Activated CD4-positive, alpha-beta memory T cell treated with anti-CD3 and anti-CD28 coated beads for 36 hours (primary cell): ENCODE results near the gene ZNF652. TPM values are rescaled to one million over a fixed set of nuclear protein-coding genes. Genes with fewer than 3 reads are reported as not detected.
"Not testable (repeated sequence)": the region's sequence is repeated elsewhere in the genome, so short reads cannot be mapped to it uniquely, and the experiment has no call there.

Source experiments
- CTCF ChIA-PET: fragments of 350-600 bp; sonication (Branson Sonifier 250); formaldehyde crosslinking; loops from one replicate; lab custom pipeline; 2021; ENCODE audit warnings: antibody characterized with exemption, inconsistent platforms; lab: Charles Lee
- POLR2A ChIA-PET: fragments of 350-600 bp; sonication (Branson Sonifier 250); formaldehyde crosslinking; loops from one replicate; lab custom pipeline; 2021; ENCODE audit warnings: antibody characterized with exemption; lab: Charles Lee
- DNase-seq: peaks from one replicate; pipeline ENCODE4 v3.0.0-alpha.2; 2020
- H3K27ac Mint-ChIP-seq: one replicate; pipeline ENCODE4 v1.8.0; 2021; ENCODE audit warnings: mixed read lengths
- H3K27me3 Mint-ChIP-seq: one replicate; pipeline ENCODE4 v1.8.0; 2021; ENCODE audit warnings: mixed read lengths
- H3K36me3 Mint-ChIP-seq: one replicate; pipeline ENCODE4 v1.8.0; 2021; ENCODE audit warnings: mixed read lengths
- H3K4me1 Mint-ChIP-seq: one replicate; pipeline ENCODE4 v1.8.0; 2021; ENCODE audit warnings: low read depth, mixed read lengths
- H3K4me3 Mint-ChIP-seq: one replicate; pipeline ENCODE4 v1.8.0; 2021; ENCODE audit warnings: mild to moderate bottlenecking, mixed read lengths
- H3K9me3 Mint-ChIP-seq: one replicate; pipeline ENCODE4 v1.8.0; 2021; ENCODE audit warnings: mixed read lengths
- intact Hi-C: fragments of 100-400 bp; cut with micrococcal nuclease; formaldehyde crosslinking; loops from one replicate; pipeline ENCODE4 v1.15.1; 2023
- total RNA-seq, 2 experiments: library from RNA; stranded (reverse); gene quantifications; one replicate each; pipeline ENCODE4 v1.2.3, GENCODE V29; 2021

ZNF652 gene
- total RNA-seq, 2 experiments from 2014 or later: 5.7 to 7.2 TPM

DNA sequence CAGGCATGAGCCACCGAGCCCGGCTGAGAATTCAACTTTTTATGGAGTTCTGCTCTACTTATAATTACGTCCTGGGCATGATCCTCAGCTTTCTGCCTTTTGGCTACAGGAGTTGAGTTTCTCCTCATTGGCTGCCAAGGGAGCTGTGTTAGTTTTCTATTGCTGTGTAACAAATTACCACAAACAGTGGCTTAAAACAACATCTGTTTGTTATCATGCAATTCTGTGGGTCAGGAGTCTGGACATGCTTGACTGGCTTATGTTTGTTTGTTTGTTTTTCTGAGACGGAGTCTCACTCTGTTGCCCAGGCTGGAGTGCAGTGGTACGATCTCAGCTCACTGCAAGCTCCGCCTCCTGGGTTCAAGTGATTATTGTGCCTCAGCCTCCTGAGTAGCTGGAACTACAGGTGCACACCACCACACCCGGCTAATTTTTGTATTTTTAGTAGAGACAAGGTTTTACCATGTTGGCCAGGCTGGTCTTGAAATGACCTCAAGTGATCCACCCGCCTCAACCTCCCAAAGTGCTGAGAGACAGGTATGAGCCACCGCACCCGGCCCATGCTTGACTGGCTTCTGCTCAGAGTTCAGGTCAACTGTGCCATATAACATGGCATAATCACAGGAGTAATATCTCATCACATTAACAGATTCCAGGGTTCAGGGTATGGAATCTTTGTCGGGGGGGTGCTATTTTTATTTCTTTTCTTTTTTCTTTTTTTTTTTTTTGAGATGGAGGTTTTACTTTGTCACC, 82.6 kb downstream of the ZNF652 start:
- intact Hi-C loops, H3K4me3 Mint-ChIP-seq, H3K27ac Mint-ChIP-seq, H3K9me3 Mint-ChIP-seq, H3K36me3 Mint-ChIP-seq, H3K4me1 Mint-ChIP-seq, DNase-seq, POLR2A ChIA-PET, H3K27me3 Mint-ChIP-seq: not testable (repeated sequence)
- CTCF ChIA-PET: interaction anchor here (0.9 kb wide), 1 partner anchor 11 kb away, joined by 3 read pairs; no protein-coding TSS in a partner anchor

DNA sequence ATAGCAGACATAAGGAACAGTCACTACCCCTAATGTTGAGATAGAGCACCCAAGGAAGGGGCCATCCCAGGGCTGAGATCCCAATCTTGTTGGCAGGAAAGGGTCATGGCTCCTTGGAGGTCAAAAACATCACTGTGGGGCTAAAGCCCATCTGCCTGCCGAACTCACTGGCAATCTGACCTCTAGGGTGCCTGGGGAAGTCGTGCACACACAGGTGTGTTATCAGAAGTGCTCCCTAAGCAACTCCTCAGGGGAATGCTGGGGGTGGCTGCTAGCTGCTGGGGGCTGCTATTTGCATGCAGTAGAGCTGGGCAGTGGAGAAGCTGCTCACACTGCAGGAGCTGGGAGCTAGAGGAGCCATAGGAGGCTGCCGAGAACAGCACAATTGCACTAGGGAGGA, 84.0 kb downstream of the ZNF652 start:
- Mint-ChIP-seq H3K4me1 (no peaks in the 10 kb centered on the region), H3K27ac (no peak overlapping the region), H3K9me3 (no peaks in the 10 kb centered on the region), H3K27me3 (no peaks in the 10 kb centered on the region), H3K4me3 (no peak overlapping the region), H3K36me3 (no peaks in the 10 kb centered on the region)
- no peak for DNase-seq
- CTCF ChIA-PET: interaction anchor here (0.5 kb wide), 1 partner anchor 37 kb away, joined by 5 read pairs; no protein-coding TSS in a partner anchor
- intact Hi-C loops: no loop called here
- POLR2A ChIA-PET: no interaction called here

DNA sequence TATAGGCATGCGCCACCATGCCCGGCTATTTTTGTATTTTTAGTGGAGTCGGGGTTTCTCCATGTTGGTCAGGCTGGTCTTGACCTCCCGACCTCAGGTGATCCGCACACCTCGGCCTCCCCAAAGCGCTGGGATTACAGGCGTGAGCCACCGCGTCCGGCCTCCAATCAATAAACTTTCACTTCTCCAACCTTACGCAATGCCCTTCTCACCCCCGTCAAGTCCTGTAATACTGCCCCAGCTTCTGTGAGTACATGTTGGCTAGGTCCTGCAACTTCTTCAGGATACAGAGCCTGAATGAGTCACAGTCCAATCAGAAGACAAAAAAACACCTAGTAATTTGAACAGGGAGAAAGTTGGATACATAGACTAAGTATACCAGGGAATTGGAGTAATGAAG, 84.4 kb downstream of the ZNF652 start:
- H3K27me3 Mint-ChIP-seq: no peaks in the 10 kb centered on the region
- H3K9me3 Mint-ChIP-seq: no peaks in the 10 kb centered on the region
- H3K36me3 Mint-ChIP-seq: no peaks in the 10 kb centered on the region
- H3K4me1 Mint-ChIP-seq: no peaks in the 10 kb centered on the region
- H3K27ac Mint-ChIP-seq: no peak overlapping the region
- DNase-seq: no peak
- intact Hi-C loops: no loop called here
- no peak overlapping the region for H3K4me3 Mint-ChIP-seq
- ChIA-PET CTCF (interaction anchor here (0.5 kb wide), 1 partner anchor 37 kb away, joined by 5 read pairs; no protein-coding TSS in a partner anchor), POLR2A (no interaction called here)

DNA sequence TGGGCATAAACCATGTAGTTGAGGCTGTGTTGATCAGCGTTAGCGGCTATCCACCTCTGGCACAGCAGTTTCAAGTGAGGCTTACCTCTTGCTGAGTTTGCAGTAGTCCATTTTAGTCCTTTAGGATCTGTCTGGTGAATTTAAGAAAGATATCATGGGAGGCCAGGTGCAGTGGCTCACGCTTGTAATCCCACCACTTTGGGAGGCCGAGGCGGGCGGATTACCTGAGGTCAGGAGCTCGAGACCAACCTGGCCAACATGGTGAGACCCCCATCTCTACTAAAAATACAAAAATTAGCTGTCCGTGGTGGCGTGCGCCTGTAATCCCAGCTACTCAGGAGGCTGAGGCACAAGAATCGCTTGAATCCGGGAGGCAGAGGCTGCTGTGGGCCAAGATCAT, 86.1 kb downstream of the ZNF652 start:
- CTCF ChIA-PET: interaction anchor here (0.7 kb wide), 2 partner anchors 222 to 234 kb away, joined by 3 to 4 read pairs; no protein-coding TSS in a partner anchor
- intact Hi-C loops, H3K4me1 Mint-ChIP-seq, POLR2A ChIA-PET, H3K4me3 Mint-ChIP-seq, H3K27ac Mint-ChIP-seq, DNase-seq, H3K27me3 Mint-ChIP-seq, H3K9me3 Mint-ChIP-seq, H3K36me3 Mint-ChIP-seq: not testable (repeated sequence)

DNA sequence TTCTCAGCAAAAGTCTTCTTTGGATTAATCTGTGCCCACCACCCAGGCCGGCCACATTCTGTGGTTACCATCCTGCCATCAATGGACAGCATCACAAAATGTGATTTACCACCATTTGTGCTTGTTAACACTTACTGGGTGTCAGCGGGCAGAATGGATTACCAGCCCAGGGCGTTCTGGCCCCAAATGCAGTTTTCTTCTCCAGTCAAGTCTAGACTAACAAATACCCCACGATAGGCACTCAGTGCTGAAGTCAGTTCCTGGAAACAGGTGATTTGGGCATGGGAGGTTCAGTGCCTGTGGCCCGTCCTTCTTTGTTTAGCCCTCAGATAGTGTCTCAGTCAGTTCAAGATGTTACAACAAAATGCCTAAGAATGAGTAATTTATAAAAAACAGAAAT, 92.7 kb downstream of the ZNF652 start:
- no peak for DNase-seq
- Mint-ChIP-seq H3K4me3 (no peak overlapping the region), H3K9me3 (no peaks in the 10 kb centered on the region), H3K4me1 (no peaks in the 10 kb centered on the region), H3K27me3 (no peaks in the 10 kb centered on the region), H3K27ac (no peak overlapping the region), H3K36me3 (no peaks in the 10 kb centered on the region)
- intact Hi-C loops: no loop called here
- ChIA-PET CTCF (no interaction called here), POLR2A (no interaction called here)

DNA sequence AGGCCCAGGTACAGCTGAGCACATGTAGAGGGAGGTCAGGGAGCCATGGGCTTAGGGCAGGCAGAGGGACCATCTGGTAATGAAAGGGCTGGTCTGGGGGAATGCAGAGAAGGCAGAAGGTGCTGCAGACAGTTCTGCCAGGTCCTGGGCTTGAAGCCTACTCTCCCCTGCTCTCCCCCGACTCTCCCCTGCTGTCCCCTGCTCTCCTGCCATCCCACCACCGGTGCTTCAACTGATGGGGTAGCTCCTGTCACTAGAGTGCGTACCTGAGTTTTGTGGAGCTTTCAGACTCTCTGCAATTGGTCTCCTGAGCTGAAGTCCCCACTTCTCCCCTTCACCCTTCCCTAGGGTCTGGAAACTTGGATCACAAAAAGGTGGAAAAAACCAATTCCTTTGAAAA, 94.1 kb downstream of the ZNF652 start:
- Mint-ChIP-seq H3K9me3 (no peaks in the 10 kb centered on the region), H3K4me3 (no peak overlapping the region), H3K27ac (no peak overlapping the region), H3K4me1 (no peaks in the 10 kb centered on the region), H3K36me3 (no peaks in the 10 kb centered on the region), H3K27me3 (peaks cover 1% of the 10 kb centered on the region)
- intact Hi-C loops: no loop called here
- POLR2A ChIA-PET: no interaction called here
- no peak for DNase-seq
- CTCF ChIA-PET: no interaction called here

DNA sequence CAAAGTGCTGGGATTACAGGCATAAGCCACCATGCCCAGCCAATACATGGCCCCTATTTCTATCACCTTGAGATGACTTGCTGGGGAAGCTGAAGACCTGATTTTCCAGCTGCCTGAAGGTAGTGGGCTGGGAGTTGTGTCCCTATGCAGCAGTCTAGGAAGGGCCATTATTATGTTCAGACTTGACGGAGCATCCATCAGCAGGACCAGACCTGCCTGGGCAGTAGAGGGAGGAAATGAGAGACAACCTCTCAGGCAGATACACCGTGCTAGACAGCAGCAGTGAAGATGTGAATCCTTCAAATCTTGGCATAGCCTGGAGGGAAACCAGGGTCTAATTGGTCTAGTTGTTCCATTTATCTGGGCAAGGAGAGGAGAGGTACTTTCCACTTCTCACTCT, 95.8 kb downstream of the ZNF652 start:
- intact Hi-C loops: no loop called here

DNA sequence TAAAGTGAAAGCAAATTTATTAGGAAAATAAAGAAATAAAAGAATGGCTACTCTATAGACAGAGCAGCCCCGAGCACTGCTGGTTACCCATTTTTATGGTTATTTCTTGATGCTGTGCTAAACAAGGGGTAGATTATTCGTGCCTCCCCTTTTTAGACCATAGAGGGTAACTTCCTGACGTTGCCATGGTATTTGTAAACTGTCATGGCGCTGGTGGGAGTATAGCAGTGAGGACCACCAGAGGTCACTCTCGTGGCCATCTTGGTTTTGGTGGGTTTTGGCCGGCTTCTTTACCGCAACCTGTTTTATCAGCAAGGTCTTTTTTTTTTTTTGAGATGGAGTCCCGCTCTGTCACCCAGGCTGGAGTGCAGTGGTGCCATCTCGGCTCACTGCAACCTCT, 100.5 kb downstream of the ZNF652 start:
- H3K9me3 Mint-ChIP-seq, DNase-seq, H3K36me3 Mint-ChIP-seq, H3K27ac Mint-ChIP-seq, intact Hi-C loops, H3K27me3 Mint-ChIP-seq, H3K4me1 Mint-ChIP-seq, H3K4me3 Mint-ChIP-seq, POLR2A ChIA-PET: not testable (repeated sequence)
- CTCF ChIA-PET: interaction anchor here (1.9 kb wide), 1 partner anchor 34 kb away, joined by 8 read pairs; no protein-coding TSS in a partner anchor

More for the DNA sequence above, 95.8 kb downstream of the ZNF652 start:
- H3K4me1 Mint-ChIP-seq: peaks cover under 1% of the 10 kb centered on the region
- H3K36me3 Mint-ChIP-seq: no peaks in the 10 kb centered on the region
- H3K27ac Mint-ChIP-seq: no peak overlapping the region
- H3K4me3 Mint-ChIP-seq: no peak overlapping the region
- H3K9me3 Mint-ChIP-seq: no peaks in the 10 kb centered on the region
- no peak for DNase-seq
- POLR2A ChIA-PET: no interaction called here
- CTCF ChIA-PET: no interaction called here
- peaks cover 1% of the 10 kb centered on the region for H3K27me3 Mint-ChIP-seq

DNA sequence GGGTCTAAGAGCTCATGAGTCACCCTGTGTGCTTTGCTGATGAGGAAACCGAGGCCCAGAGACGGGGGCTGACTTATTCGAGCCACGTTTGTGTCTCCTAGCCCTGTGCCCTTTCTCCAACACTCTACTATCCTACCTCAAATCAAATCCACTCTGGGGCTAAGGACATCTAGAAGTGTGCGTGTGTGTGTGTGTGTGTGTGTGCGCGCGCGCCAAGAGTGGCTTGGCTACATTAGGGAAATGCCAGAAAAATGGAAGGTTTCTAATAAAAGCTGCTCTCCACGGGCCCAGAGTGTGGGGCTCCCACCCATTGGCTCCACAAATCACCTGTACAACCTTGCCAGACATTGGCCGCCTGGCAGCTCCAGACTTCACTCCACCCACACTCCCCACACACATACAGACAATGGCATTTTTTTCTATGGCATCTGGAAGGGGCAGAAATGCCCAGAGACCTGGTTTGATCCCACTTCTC, 101.2 kb downstream of the ZNF652 start:
- Mint-ChIP-seq H3K27me3 (peaks cover 1% of the 10 kb centered on the region), H3K4me3 (peak overlapping the region; percentile 76), H3K27ac (peak overlapping the region; percentile 49), H3K36me3 (no peaks in the 10 kb centered on the region), H3K4me1 (peaks cover 9% of the 10 kb centered on the region), H3K9me3 (no peaks in the 10 kb centered on the region)
- intact Hi-C loops: no loop called here
- ChIA-PET POLR2A (no interaction called here), CTCF (interaction anchor here (1.1 to 2.1 kb wide), 7 partner anchors 30 to 458 kb away, joined by 3 to 11 read pairs (median 5); partner anchors contain the start of gene PHOSPHO1)
- no peak for DNase-seq

DNA sequence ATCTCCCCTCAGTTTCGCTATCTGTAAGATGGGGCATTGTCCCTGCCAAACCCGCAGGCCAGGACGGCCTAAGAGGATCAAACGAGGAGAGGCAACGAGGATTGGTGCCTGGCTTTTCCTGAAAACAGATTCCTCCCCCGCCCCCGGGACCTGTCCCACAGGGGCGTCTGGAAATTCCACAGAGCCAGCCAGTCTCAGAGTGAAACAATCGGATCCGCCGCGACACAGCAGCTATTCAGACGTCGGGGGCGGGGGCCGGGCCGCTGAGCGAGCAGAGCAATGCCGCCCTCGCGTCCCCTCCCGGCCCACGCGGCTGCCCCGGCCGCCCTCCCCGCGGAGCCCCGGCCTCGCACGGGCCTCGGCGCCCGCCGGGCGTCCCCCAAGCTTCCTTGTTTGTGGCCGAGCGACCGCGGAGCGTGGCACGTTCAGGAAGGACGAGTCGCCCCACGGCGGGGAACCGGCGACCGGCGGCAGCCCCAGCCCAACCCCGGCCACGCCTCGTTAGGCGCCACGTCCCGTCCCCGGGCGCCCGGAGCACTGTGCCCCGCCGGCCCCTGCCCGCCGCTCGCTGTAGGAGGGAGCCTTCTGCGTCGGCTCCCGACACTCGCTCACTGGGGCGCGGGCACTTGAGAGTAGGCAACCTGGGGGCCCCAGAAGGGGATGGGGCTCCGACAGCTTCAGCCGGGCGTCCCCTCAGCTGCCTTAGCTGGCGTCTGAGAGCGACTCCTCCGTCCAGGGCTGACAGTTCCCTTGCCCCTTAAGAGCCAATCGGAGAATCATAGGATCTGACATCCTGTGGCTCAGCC, 101.8 kb downstream of the ZNF652 start:
- Mint-ChIP-seq H3K9me3 (no peaks in the 10 kb centered on the region), H3K4me3 (peak overlapping the region; percentile 77), H3K27ac (no peak overlapping the region), H3K36me3 (no peaks in the 10 kb centered on the region), H3K4me1 (peaks cover 9% of the 10 kb centered on the region), H3K27me3 (peaks cover 1% of the 10 kb centered on the region)
- intact Hi-C loops: no loop called here
- ChIA-PET POLR2A (interaction anchor here (1.1 kb wide), 1 partner anchor 61 kb away, joined by 5 read pairs; no protein-coding TSS in a partner anchor), CTCF (interaction anchor here (1.1 to 2.1 kb wide), 8 partner anchors 29 to 458 kb away, joined by 3 to 11 read pairs (median 4); partner anchors contain the start of gene PHOSPHO1)
- peak; percentile 68 for DNase-seq

DNA sequence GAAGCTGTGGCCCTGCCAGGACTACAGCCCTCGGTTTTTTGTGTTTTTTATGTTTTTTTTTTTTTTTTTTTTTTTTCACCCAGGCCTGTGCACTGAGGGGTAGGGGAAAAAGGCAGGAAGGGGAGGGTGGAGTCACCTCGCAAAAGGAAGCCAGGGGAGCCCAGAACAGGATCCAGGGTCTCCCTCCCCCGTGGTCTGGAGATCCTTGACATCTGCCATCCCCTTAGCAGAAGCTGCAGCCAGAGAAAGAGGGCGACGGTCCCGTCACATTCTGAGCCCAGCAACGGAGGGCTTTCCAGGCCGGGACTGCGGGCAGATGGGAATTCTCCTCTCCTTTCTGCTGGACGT, 102.4 kb downstream of the ZNF652 start:
- Mint-ChIP-seq H3K36me3 (no peaks in the 10 kb centered on the region), H3K4me1 (peaks cover 9% of the 10 kb centered on the region), H3K4me3 (peak overlapping the region; percentile 77), H3K9me3 (no peaks in the 10 kb centered on the region), H3K27me3 (peaks cover 1% of the 10 kb centered on the region), H3K27ac (no peak overlapping the region)
- intact Hi-C loops: no loop called here
- DNase-seq: no peak
- ChIA-PET POLR2A (interaction anchor here (1.1 kb wide), 1 partner anchor 61 kb away, joined by 5 read pairs; no protein-coding TSS in a partner anchor), CTCF (interaction anchor here (1.1 to 2.1 kb wide), 7 partner anchors 28 to 109 kb away, joined by 3 to 11 read pairs (median 5); partner anchors contain the start of gene PHOSPHO1)

DNA sequence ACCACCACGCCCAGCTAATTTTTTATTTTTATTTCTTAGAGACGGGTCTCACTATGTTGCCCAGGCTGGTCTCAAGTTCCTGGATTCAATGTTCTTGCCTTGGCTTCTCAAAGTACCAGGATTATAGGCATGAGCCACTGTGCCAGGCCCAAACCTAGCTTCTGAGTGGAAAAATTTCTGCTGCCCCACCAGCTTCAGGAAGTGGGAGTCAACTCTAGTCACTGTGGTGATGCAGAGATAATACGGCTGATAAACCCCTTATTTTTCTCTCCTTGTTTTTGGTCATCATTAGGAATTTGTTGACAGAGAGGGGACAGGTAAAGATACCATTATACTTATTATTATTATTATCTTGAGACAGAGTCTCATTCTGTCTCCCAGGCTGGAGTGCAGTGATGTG, 103.7 kb downstream of the ZNF652 start:
- CTCF ChIA-PET: interaction anchor here (1.1 kb wide), 1 partner anchor 30 kb away, joined by 4 read pairs; no protein-coding TSS in a partner anchor
- Mint-ChIP-seq H3K36me3 (no peaks in the 10 kb centered on the region), H3K4me1 (peaks cover 9% of the 10 kb centered on the region), H3K9me3 (no peaks in the 10 kb centered on the region), H3K27ac (no peak overlapping the region), H3K27me3 (no peaks in the 10 kb centered on the region), H3K4me3 (no peak overlapping the region)
- POLR2A ChIA-PET: no interaction called here
- intact Hi-C loops: no loop called here
- DNase-seq: no peak
